Endodermal cell (in vitro differentiated cells): ENCODE measurements around the gene CELF4. TPM values are rescaled to one million over a fixed set of nuclear protein-coding genes. Genes with fewer than 3 reads are reported as not detected.

Source experiments
- DNase-seq: peaks from one replicate; pipeline ENCODE4 v3.0.0-alpha.2; 2017
- H3K27ac ChIP-seq: 2 replicates; pipeline ENCODE4 v1.5.1; 2013; ENCODE audit warnings: mild to moderate bottlenecking, low read depth, low read length, moderate library complexity
- H3K27me3 ChIP-seq: 2 replicates; pipeline ENCODE4 v1.6.1; 2013; ENCODE audit warnings: mild to moderate bottlenecking, low read length, moderate library complexity; ENCODE audit not compliant: insufficient read depth, control insufficient read depth, poor library complexity, severe bottlenecking
- H3K36me3 ChIP-seq: 2 replicates; pipeline ENCODE4 v1.7.0; 2013; ENCODE audit warnings: mild to moderate bottlenecking, low read length, moderate library complexity; ENCODE audit not compliant: control insufficient read depth, insufficient read depth
- H3K4me1 ChIP-seq: one replicate; pipeline ENCODE4 v1.7.0; 2013; ENCODE audit warnings: low read length; ENCODE audit not compliant: control insufficient read depth, insufficient read depth
- H3K4me3 ChIP-seq: 2 replicates; pipeline ENCODE4 v1.5.1; 2013; ENCODE audit warnings: mild to moderate bottlenecking, low read length, moderate library complexity
- H3K9ac ChIP-seq: 2 replicates; pipeline ENCODE4 v1.6.1; 2013; ENCODE audit warnings: mild to moderate bottlenecking, low read length, moderate library complexity; ENCODE audit not compliant: poor library complexity, severe bottlenecking; ENCODE audit errors: extremely low read depth
- H3K9me3 ChIP-seq: 2 replicates; pipeline ENCODE4 v1.6.1; 2013; ENCODE audit warnings: mild to moderate bottlenecking, low read length, moderate library complexity; ENCODE audit not compliant: control insufficient read depth
- H3K27ac Mint-ChIP-seq: 2 replicates; pipeline ENCODE4 v1.8.0; 2020; ENCODE audit warnings: mixed read lengths
- H3K27me3 Mint-ChIP-seq: 2 replicates; pipeline ENCODE4 v1.8.0; 2021; ENCODE audit warnings: mild to moderate bottlenecking, mixed read lengths; ENCODE audit not compliant: insufficient read depth
- H3K36me3 Mint-ChIP-seq: 2 replicates; pipeline ENCODE4 v1.8.0; 2020; ENCODE audit warnings: low read depth, mixed read lengths
- H3K4me1 Mint-ChIP-seq: 2 replicates; pipeline ENCODE4 v1.8.0; 2020; ENCODE audit warnings: mixed read lengths
- H3K4me3 Mint-ChIP-seq: 2 replicates; pipeline ENCODE4 v1.8.0; 2020; ENCODE audit warnings: mild to moderate bottlenecking, moderate library complexity, mixed read lengths
- H3K9me3 Mint-ChIP-seq: 2 replicates; pipeline ENCODE4 v1.8.0; 2020; ENCODE audit warnings: mild to moderate bottlenecking, mixed read lengths
- WGBS, 2 experiments: methylation state at CpG; one replicate each; pipeline versions ENCODE4 v1.1.5 to v1.1.7; 2013; ENCODE audit warnings: missing lambda C conversion rate in 2 of 2, mixed read lengths in 1 of 2; ENCODE audit not compliant: insufficient coverage in 1 of 2, insufficient read length in 1 of 2; 5-methylcytosine and 5-hydroxymethylcytosine counted together
- total RNA-seq, 2 donors: library from RNA; stranded (reverse); fragmentation: NEBNext Ultra II Directional in 1 of 2; extraction: Animal tissue kit (Norgen Biotek cat#: 25700) in 1 of 2; gene quantifications; 2 replicates in 1 of 2; 3 replicates in 1 of 2; pipeline ENCODE4 v1.2.1, GENCODE V29; 2021
- TF ChIP-seq, protein P1 (sequence below): fragments of 200-600 bp; sonication (generic); conservative IDR thresholded peaks from 2 replicates; pipeline ENCODE4 v1.5.0; 2021; ENCODE audit warnings: antibody characterized with exemption, mild to moderate bottlenecking

CELF4 gene
- total RNA-seq, 2 donors from 2014 or later: 5.7 to 6.7 TPM

DNA sequence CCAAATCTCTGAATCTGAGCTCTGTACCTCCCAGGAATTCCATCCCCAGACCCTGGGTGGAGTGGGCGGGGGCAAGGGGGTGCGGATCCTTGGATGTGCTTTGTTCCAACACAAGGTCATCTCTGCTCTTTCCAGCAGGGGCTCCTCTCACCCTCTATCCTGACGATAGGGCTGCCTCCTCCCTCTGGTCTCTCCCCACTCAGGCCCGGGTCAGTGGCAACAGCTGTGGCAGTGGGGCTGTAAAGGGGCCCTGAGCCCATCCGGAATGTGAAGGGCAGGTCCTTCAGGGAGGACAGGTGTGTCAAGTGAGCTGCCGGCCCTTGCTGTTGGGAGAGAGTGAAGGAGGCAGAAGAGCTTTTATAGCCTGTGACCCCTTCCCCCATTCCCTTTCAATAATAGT lies 167.8 kb downstream of the CELF4 start:
- H3K27me3 ChIP-seq: peaks cover 38% of the 10 kb centered on the region
- no peak for DNase-seq
- no peaks in the 10 kb centered on the region for H3K9me3 Mint-ChIP-seq
- no peak overlapping the region for H3K27ac ChIP-seq
- no peak overlapping the region for H3K27ac Mint-ChIP-seq
- H3K4me3 ChIP-seq: no peak overlapping the region
- WGBS, 2 experiments: 85% methylated on average over 6 of the region's 6 CpGs; no CpG with 5 or more reads in 1 of the 2 experiments
- H3K27me3 Mint-ChIP-seq: peaks cover 60% of the 10 kb centered on the region
- H3K36me3 ChIP-seq: no peaks in the 10 kb centered on the region
- TF ChIP-seq, protein P1, sequence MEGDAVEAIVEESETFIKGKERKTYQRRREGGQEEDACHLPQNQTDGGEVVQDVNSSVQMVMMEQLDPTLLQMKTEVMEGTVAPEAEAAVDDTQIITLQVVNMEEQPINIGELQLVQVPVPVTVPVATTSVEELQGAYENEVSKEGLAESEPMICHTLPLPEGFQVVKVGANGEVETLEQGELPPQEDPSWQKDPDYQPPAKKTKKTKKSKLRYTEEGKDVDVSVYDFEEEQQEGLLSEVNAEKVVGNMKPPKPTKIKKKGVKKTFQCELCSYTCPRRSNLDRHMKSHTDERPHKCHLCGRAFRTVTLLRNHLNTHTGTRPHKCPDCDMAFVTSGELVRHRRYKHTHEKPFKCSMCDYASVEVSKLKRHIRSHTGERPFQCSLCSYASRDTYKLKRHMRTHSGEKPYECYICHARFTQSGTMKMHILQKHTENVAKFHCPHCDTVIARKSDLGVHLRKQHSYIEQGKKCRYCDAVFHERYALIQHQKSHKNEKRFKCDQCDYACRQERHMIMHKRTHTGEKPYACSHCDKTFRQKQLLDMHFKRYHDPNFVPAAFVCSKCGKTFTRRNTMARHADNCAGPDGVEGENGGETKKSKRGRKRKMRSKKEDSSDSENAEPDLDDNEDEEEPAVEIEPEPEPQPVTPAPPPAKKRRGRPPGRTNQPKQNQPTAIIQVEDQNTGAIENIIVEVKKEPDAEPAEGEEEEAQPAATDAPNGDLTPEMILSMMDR: no peak
- no peak overlapping the region for H3K4me3 Mint-ChIP-seq
- H3K36me3 Mint-ChIP-seq: no peaks in the 10 kb centered on the region
- H3K4me1 ChIP-seq: peaks cover 4% of the 10 kb centered on the region
- no peak overlapping the region for H3K9ac ChIP-seq
- H3K4me1 Mint-ChIP-seq: peaks cover 10% of the 10 kb centered on the region
- no peaks in the 10 kb centered on the region for H3K9me3 ChIP-seq

DNA sequence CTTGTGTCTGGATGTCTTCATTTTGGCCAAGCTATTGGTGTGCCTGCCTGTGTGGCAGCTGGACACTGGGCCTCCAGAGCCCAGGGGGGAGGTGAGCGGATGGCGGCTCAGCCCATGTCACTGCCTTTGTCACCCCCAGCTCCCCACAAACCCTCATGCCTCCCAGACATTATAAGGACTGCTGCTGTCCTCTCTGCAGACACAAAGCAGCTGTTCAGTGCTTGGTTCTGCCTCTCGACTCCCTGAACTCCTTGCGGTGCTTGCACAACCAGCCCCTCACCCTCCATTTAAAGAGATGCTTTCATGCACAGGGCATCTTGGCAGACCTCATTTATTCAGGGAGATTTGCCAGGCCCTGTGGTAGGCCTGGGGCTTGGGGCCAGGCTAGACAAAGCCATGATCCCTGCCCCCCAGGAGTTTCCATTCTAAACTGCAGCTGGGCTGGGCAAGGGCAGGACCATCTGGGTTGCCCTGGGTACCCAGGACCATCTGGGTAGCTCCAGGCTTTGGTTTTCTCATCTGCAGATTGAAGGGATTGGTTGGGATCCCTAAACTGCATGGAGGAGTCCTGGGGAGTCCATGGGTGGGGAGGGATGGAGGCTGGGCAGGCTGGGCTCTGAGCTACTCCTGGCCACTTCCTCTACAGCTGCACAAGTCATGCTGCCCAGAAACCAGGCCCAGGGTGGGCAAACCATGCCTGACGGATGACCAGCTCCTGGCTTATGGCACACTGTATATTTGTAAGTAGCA lies 168.5 kb downstream of the CELF4 start:
- H3K4me3 ChIP-seq: no peak overlapping the region

DNA sequence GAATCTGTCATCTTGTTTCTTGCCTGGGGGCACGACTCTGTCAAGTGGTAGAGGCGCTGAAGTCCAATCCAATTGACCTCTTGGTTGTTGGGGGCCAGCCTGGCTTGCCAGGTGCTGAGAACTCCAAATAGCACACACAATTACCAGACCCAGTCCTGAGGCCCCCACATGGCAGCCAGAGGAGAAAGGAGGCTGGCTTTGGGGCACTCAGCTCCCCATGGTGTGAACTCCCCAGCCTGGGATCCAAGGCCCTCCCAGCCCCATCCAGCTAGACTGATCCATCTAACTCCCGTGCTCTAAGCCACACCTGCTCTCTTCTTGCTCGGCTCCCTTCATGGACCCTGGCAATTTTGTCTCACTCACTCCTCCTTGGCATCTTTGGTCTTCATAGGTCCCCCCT lies 170.0 kb downstream of the CELF4 start:
- H3K9ac ChIP-seq: no peak overlapping the region
- Mint-ChIP-seq H3K4me3 (no peak overlapping the region), H3K27ac (no peak overlapping the region), H3K9me3 (no peaks in the 10 kb centered on the region), H3K36me3 (no peaks in the 10 kb centered on the region), H3K4me1 (peaks cover 16% of the 10 kb centered on the region), H3K27me3 (peaks cover 76% of the 10 kb centered on the region)
- H3K4me3 ChIP-seq: no peak overlapping the region
- H3K36me3 ChIP-seq: no peaks in the 10 kb centered on the region
- peaks cover 4% of the 10 kb centered on the region for H3K4me1 ChIP-seq
- H3K27me3 ChIP-seq: peaks cover 50% of the 10 kb centered on the region
- no peaks in the 10 kb centered on the region for H3K9me3 ChIP-seq
- TF ChIP-seq, protein P1: no peak
- no peak for DNase-seq
- 93 to 94% methylated on average over 2 to 4 of the region's 4 CpGs for WGBS, 2 experiments
- no peak overlapping the region for H3K27ac ChIP-seq

More for the DNA sequence above, 168.5 kb downstream of the CELF4 start:
- Histone ChIP-seq H3K4me1 (peaks cover 4% of the 10 kb centered on the region), H3K9me3 (no peaks in the 10 kb centered on the region), H3K9ac (no peak overlapping the region), H3K27me3 (peaks cover 44% of the 10 kb centered on the region), H3K36me3 (no peaks in the 10 kb centered on the region), H3K27ac (no peak overlapping the region)
- no peaks in the 10 kb centered on the region for H3K36me3 Mint-ChIP-seq
- peaks cover 15% of the 10 kb centered on the region for H3K4me1 Mint-ChIP-seq
- 79% methylated on average over 5 of the region's 5 CpGs; no CpG with 5 or more reads in 1 of the 2 experiments for WGBS, 2 experiments
- no peak overlapping the region for H3K4me3 Mint-ChIP-seq
- H3K27me3 Mint-ChIP-seq: peaks cover 67% of the 10 kb centered on the region
- DNase-seq: no peak
- TF ChIP-seq, protein P1: no peak
- H3K27ac Mint-ChIP-seq: no peak overlapping the region
- no peaks in the 10 kb centered on the region for H3K9me3 Mint-ChIP-seq
